GM19193 (cell line): ENCODE measurements around the gene TBRG4.

ENCODE experiments used
- POLR2A ChIP-seq: IDR thresholded peaks from 4 replicates; pipeline ENCODE4 v1.6.1; 2011; ENCODE audit not compliant: insufficient read depth, insufficient read length; ENCODE audit errors: extremely low read depth

TBRG4 gene

GRCh38 chr7:45092100-45092930 is 19.2 kb downstream of the TBRG4 start:
- TF ChIP-seq POLR2A, result no peak

- TF ChIP-seq POLR2A, result no peak
Measured at GRCh38 chr7:45089341-45089891, 22.1 kb downstream of the TBRG4 start.

GRCh38 chr7:45088821-45089340 is 22.6 kb downstream of the TBRG4 start, which contains the start of gene NACAD:
Gene NACAD, minus strand, starts transcription at chr7:45088969. Its CDS starts 75 bp downstream, at chr7:45088894.
- no peak for TF ChIP-seq POLR2A

- no peak for TF ChIP-seq POLR2A
Measured at GRCh38 chr7:45088146-45088701, 23.3 kb downstream of the TBRG4 start.

- TF ChIP-seq POLR2A, result no peak
Measured at GRCh38 chr7:45087301-45088145, 24.0 kb downstream of the TBRG4 start.

- TF ChIP-seq POLR2A, result no peak
Measured at GRCh38 chr7:45086331-45087065, 25.0 kb downstream of the TBRG4 start.

GRCh38 chr7:45085619-45086200 is 25.8 kb downstream of the TBRG4 start:
- no peak for TF ChIP-seq POLR2A

- TF ChIP-seq POLR2A, result no peak
Measured at GRCh38 chr7:45084901-45085618, 26.4 kb downstream of the TBRG4 start.

- TF ChIP-seq POLR2A, result no peak
Measured at GRCh38 chr7:45084336-45084735, 27.2 kb downstream of the TBRG4 start.

GRCh38 chr7:45082831-45083331 is 28.6 kb downstream of the TBRG4 start:
- TF ChIP-seq POLR2A, result no peak

GRCh38 chr7:45082031-45082830 is 29.3 kb downstream of the TBRG4 start:
- TF ChIP-seq POLR2A, result no peak

- TF ChIP-seq POLR2A, result no peak
Measured at GRCh38 chr7:45081670-45081974, 29.9 kb downstream of the TBRG4 start.
